ENCODE results near the gene FTH1.
"Not testable (repeated sequence)": the region's sequence is repeated elsewhere in the genome, so short reads cannot be mapped to it uniquely, and the experiment has no call there.

The FTH1 gene

GRCh38 chr11:61967116-61967923 lies at the start of gene FTH1:
TSS of gene FTH1 (minus strand) at chr11:61967634. CDS start at chr11:61967425, 209 bp downstream.
- H3K27me3 ChIP-seq (ENCODE audit: low read depth, low read length): no peaks in the 10 kb centered on the region

GRCh38 chr11:62015615-62016014 lies 48.2 kb upstream of the FTH1 start:
- no peaks in the 10 kb centered on the region for H3K27me3 ChIP-seq (ENCODE audit: low read depth, low read length)
- H3K9me3 ChIP-seq (ENCODE audit: control insufficient read depth in 1 of 2, low read length in 2 of 2): no peaks in the 10 kb centered on the region
- H3K4me1 ChIP-seq (ENCODE audit: control insufficient read depth in 1 of 2, insufficient read depth in 2 of 2, low read length in 2 of 2): peaks cover 0 to 3% of the 10 kb centered on the region in 2 donors
- H3K36me3 ChIP-seq (ENCODE audit: control insufficient read depth in 1 of 2, insufficient read depth in 2 of 2, low read length in 2 of 2): no peaks in the 10 kb centered on the region
- no peak overlapping the region for H3K4me3 ChIP-seq (ENCODE audit: low read depth in 1 of 2, low read length in 2 of 2)
- no peak overlapping the region for H3K27ac ChIP-seq (ENCODE audit: low read length)

More at GRCh38 chr11:61967116-61967923, at the start of gene FTH1:
- Histone ChIP-seq H3K27ac (ENCODE audit: low read length) (peak within 1 kb of the TSS; percentile 97), H3K4me3 (ENCODE audit: low read depth in 1 of 2, low read length in 2 of 2) (peak within 1 kb of the TSS; percentile 100), H3K9me3 (ENCODE audit: control insufficient read depth in 1 of 2, low read length in 2 of 2) (no peaks in the 10 kb centered on the region), H3K4me1 (ENCODE audit: control insufficient read depth in 1 of 2, insufficient read depth in 2 of 2, low read length in 2 of 2) (peaks cover 36 to 46% of the 10 kb centered on the region in 2 donors), H3K36me3 (ENCODE audit: control insufficient read depth in 1 of 2, insufficient read depth in 2 of 2, low read length in 2 of 2) (peaks cover 27 to 46% of the 10 kb centered on the region in 2 donors)

GRCh38 chr11:62013537-62014476 lies 46.4 kb upstream of the FTH1 start:
- Histone ChIP-seq H3K4me3 (ENCODE audit: low read depth in 1 of 2, low read length in 2 of 2) (no peak overlapping the region), H3K36me3 (ENCODE audit: control insufficient read depth in 1 of 2, insufficient read depth in 2 of 2, low read length in 2 of 2) (no peaks in the 10 kb centered on the region), H3K27ac (ENCODE audit: low read length) (no peak overlapping the region), H3K27me3 (ENCODE audit: low read depth, low read length) (no peaks in the 10 kb centered on the region), H3K9me3 (ENCODE audit: control insufficient read depth in 1 of 2, low read length in 2 of 2) (no peaks in the 10 kb centered on the region), H3K4me1 (ENCODE audit: control insufficient read depth in 1 of 2, insufficient read depth in 2 of 2, low read length in 2 of 2) (no peaks in the 10 kb centered on the region)

- no peaks in the 10 kb centered on the region for H3K27me3 ChIP-seq (ENCODE audit: low read depth, low read length)
- no peak overlapping the region for H3K4me3 ChIP-seq (ENCODE audit: low read depth in 1 of 2, low read length in 2 of 2)
- H3K27ac ChIP-seq (ENCODE audit: low read length): no peak overlapping the region
- H3K36me3 ChIP-seq (ENCODE audit: control insufficient read depth in 1 of 2, insufficient read depth in 2 of 2, low read length in 2 of 2): no peaks in the 10 kb centered on the region
- no peaks in the 10 kb centered on the region for H3K4me1 ChIP-seq (ENCODE audit: control insufficient read depth in 1 of 2, insufficient read depth in 2 of 2, low read length in 2 of 2)
- no peaks in the 10 kb centered on the region for H3K9me3 ChIP-seq (ENCODE audit: control insufficient read depth in 1 of 2, low read length in 2 of 2)
Measured at GRCh38 chr11:62012832-62013461, 45.5 kb upstream of the FTH1 start.

DNA sequence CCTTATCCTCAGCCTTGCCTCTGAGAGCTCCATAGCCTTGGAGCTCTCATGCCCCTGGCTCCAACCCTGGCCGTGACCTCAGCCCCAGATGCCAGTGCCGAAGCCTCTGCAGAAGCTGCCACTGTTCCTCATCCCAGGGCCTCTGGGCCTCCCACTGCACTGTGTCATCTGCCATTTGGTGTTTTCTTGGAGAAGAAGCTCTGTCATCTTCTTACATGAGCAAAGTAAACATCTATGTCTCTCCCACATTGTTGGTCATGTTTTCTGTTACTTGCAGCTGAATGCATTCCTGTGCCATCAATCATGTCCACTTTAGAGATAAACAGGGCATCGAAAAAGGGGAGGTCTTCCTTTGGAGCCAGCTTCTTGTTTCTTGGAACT lies 45.0 kb upstream of the FTH1 start:
- H3K4me1 ChIP-seq (ENCODE audit: control insufficient read depth in 1 of 2, insufficient read depth in 2 of 2, low read length in 2 of 2): no peaks in the 10 kb centered on the region
- H3K36me3 ChIP-seq (ENCODE audit: control insufficient read depth in 1 of 2, insufficient read depth in 2 of 2, low read length in 2 of 2): no peaks in the 10 kb centered on the region
- no peak overlapping the region for H3K27ac ChIP-seq (ENCODE audit: low read length)
- no peak overlapping the region for H3K4me3 ChIP-seq (ENCODE audit: low read depth in 1 of 2, low read length in 2 of 2)
- no peaks in the 10 kb centered on the region for H3K9me3 ChIP-seq (ENCODE audit: control insufficient read depth in 1 of 2, low read length in 2 of 2)
- no peaks in the 10 kb centered on the region for H3K27me3 ChIP-seq (ENCODE audit: low read depth, low read length)

GRCh38 chr11:62011881-62012280 lies 44.4 kb upstream of the FTH1 start:
- H3K27me3 ChIP-seq (ENCODE audit: low read depth, low read length): no peaks in the 10 kb centered on the region
- no peak overlapping the region for H3K27ac ChIP-seq (ENCODE audit: low read length)
- H3K4me1 ChIP-seq (ENCODE audit: control insufficient read depth in 1 of 2, insufficient read depth in 2 of 2, low read length in 2 of 2): no peaks in the 10 kb centered on the region
- H3K4me3 ChIP-seq (ENCODE audit: low read depth in 1 of 2, low read length in 2 of 2): no peak overlapping the region
- no peaks in the 10 kb centered on the region for H3K36me3 ChIP-seq (ENCODE audit: control insufficient read depth in 1 of 2, insufficient read depth in 2 of 2, low read length in 2 of 2)
- H3K9me3 ChIP-seq (ENCODE audit: control insufficient read depth in 1 of 2, low read length in 2 of 2): no peaks in the 10 kb centered on the region

DNA sequence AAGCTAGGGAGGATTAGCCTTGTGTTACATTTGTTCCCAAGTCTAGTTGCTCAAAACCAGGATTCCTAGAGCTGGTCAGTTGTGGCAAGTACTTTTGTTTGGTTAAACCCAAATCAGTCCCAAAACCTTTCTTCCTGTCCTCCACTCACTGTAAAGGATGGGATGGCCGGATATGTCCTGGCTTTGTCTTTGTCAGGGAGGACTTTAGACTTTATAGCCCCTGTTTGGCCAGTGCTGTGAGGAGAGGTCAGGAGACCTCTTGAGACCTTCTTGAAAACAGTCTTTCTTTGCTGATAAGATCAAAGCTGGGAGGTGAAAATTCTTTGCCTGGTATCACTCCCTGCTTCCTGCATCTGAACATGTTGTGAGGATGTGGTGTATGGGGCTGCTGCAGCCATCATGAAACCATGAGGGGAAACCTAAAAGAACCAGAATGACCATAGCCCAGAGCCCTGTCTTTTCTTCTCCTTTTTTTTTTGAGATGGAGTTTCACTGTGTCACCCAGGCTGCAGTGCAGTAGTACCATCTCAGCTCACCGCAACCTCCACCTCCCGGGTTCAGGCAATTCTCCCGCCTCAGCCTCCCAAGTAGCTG lies 43.6 kb upstream of the FTH1 start:
- H3K4me3 ChIP-seq (ENCODE audit: low read depth in 1 of 2, low read length in 2 of 2): no peak overlapping the region
- no peaks in the 10 kb centered on the region for H3K9me3 ChIP-seq (ENCODE audit: control insufficient read depth in 1 of 2, low read length in 2 of 2)
- H3K4me1 ChIP-seq (ENCODE audit: control insufficient read depth in 1 of 2, insufficient read depth in 2 of 2, low read length in 2 of 2): no peaks in the 10 kb centered on the region
- H3K36me3 ChIP-seq (ENCODE audit: control insufficient read depth in 1 of 2, insufficient read depth in 2 of 2, low read length in 2 of 2): no peaks in the 10 kb centered on the region
- no peak overlapping the region for H3K27ac ChIP-seq (ENCODE audit: low read length)
- no peaks in the 10 kb centered on the region for H3K27me3 ChIP-seq (ENCODE audit: low read depth, low read length)

DNA sequence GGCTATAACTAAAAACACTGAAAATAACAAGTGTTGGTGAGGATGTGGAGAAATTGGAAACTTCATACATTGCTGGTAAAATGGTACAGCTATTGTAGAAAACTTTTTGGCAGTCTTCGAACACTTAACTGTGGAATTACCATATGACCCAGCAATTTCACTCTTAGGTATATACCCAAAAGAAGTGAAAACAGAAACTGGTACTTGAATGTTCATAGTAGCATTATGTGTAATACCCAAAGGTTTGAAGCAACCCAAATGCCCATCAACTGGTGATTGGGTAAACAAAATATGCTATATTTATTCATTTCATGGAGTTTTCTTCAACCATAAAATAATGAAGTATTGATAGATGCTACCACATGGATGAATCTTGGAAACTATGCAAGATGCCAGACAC lies 40.8 kb upstream of the FTH1 start:
- no peak overlapping the region for H3K27ac ChIP-seq (ENCODE audit: low read length)
- H3K9me3 ChIP-seq (ENCODE audit: control insufficient read depth in 1 of 2, low read length in 2 of 2): no peaks in the 10 kb centered on the region

DNA sequence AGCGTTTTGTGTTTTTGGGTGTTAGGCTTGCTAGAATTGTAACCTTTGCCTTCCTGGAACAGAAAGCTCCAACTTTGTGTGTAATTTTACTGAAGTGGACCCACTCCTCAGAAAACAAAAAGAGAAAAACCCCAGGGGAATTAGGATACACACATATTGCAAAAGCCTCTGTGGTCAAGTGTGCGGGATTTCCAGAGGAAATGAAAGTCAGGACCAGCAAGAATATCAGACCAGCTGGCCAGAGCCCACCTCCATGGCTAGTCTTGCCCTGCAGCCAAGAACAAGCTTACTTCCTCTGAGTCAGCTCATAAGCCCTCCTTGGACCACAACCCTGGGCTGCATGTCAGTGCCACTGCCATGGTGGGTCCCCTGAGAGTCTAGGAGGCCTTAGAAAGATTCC lies 37.0 kb upstream of the FTH1 start:
- H3K36me3 ChIP-seq (ENCODE audit: control insufficient read depth in 1 of 2, insufficient read depth in 2 of 2, low read length in 2 of 2): no peaks in the 10 kb centered on the region
- peaks cover 0 to 3% of the 10 kb centered on the region in 2 donors for H3K4me1 ChIP-seq (ENCODE audit: control insufficient read depth in 1 of 2, insufficient read depth in 2 of 2, low read length in 2 of 2)
- no peak overlapping the region for H3K27ac ChIP-seq (ENCODE audit: low read length)
- no peak overlapping the region for H3K4me3 ChIP-seq (ENCODE audit: low read depth in 1 of 2, low read length in 2 of 2)
- no peaks in the 10 kb centered on the region for H3K9me3 ChIP-seq (ENCODE audit: control insufficient read depth in 1 of 2, low read length in 2 of 2)
- no peaks in the 10 kb centered on the region for H3K27me3 ChIP-seq (ENCODE audit: low read depth, low read length)

More for the DNA sequence above, 40.8 kb upstream of the FTH1 start:
- Histone ChIP-seq H3K36me3 (ENCODE audit: control insufficient read depth in 1 of 2, insufficient read depth in 2 of 2, low read length in 2 of 2) (no peaks in the 10 kb centered on the region), H3K4me3 (ENCODE audit: low read depth in 1 of 2, low read length in 2 of 2) (no peak overlapping the region), H3K4me1 (ENCODE audit: control insufficient read depth in 1 of 2, insufficient read depth in 2 of 2, low read length in 2 of 2) (no peaks in the 10 kb centered on the region), H3K27me3 (ENCODE audit: low read depth, low read length) (no peaks in the 10 kb centered on the region)

DNA sequence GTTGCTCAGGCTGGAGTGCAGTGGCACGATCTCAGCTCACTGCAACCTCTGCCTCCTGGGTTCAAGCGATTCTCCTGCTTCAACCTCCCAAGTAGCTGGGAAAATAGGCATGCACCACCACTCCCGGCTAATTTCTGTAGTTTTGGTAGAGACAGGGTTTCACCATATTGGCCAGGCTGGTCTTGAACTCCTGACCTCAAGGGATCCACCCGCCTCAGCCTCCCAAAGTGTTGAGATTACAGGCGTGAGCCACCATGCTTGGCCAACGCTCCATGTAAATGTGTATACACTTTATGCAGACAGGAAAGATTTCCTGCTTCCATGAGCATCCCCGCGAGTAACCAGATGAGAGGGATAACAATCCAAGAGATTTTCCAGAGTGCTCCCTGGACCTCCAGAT lies 34.8 kb upstream of the FTH1 start:
- not testable (repeated sequence) for H3K36me3 ChIP-seq (ENCODE audit: control insufficient read depth in 1 of 2, insufficient read depth in 2 of 2, low read length in 2 of 2); H3K9me3 ChIP-seq (ENCODE audit: control insufficient read depth in 1 of 2, low read length in 2 of 2); H3K4me3 ChIP-seq (ENCODE audit: low read depth in 1 of 2, low read length in 2 of 2); H3K27me3 ChIP-seq (ENCODE audit: low read depth, low read length); H3K4me1 ChIP-seq (ENCODE audit: control insufficient read depth in 1 of 2, insufficient read depth in 2 of 2, low read length in 2 of 2); H3K27ac ChIP-seq (ENCODE audit: low read length)

Data from muscle layer of duodenum (tissue), 2 donors.